Stimulated activated effector memory CD8-positive, alpha-beta T cell treated with anti-CD3 and anti-CD28 coated beads, Interleukin-12 subunit alpha, Interleukin-12 subunit beta, amount 100 ng/mL, for 72 hours (primary cell): Measurements from ENCODE around the gene KLHL9.

Source experiments
- ATAC-seq: fragments of 150-1000 bp; cut with Tn5 transposase; 2 replicates; pipeline ENCODE4 v1.10.0; 2021
- DNase-seq, 2 donors: peaks; one replicate each; pipeline ENCODE4 v3.0.0; 2021 to 2022; ENCODE audit warnings: low spot score in 2 of 2
- H3K27ac Mint-ChIP-seq: one replicate; pipeline ENCODE4 v1.8.0; 2022; ENCODE audit warnings: mild to moderate bottlenecking, mixed read lengths
- H3K36me3 Mint-ChIP-seq: one replicate; pipeline ENCODE4 v1.8.0; 2022; ENCODE audit warnings: mild to moderate bottlenecking, mixed read lengths
- H3K4me1 Mint-ChIP-seq: one replicate; pipeline ENCODE4 v1.8.0; 2022; ENCODE audit warnings: mixed read lengths
- H3K4me3 Mint-ChIP-seq: one replicate; pipeline ENCODE4 v1.8.0; 2022; ENCODE audit warnings: mild to moderate bottlenecking, mixed read lengths
- H3K9me3 Mint-ChIP-seq: one replicate; pipeline ENCODE4 v1.8.0; 2022; ENCODE audit warnings: mixed read lengths

The KLHL9 gene

GRCh38 chr9:21286659-21287058 lies 48.5 kb downstream of the KLHL9 start:
- Mint-ChIP-seq H3K9me3 (no peaks in the 10 kb centered on the region), H3K27ac (no peak overlapping the region), H3K4me3 (no peak overlapping the region), H3K4me1 (no peaks in the 10 kb centered on the region), H3K36me3 (no peaks in the 10 kb centered on the region)
- no peak for ATAC-seq
- DNase-seq: no peak

GRCh38 chr9:21286099-21286498 lies 49.1 kb downstream of the KLHL9 start:
- Mint-ChIP-seq H3K27ac (no peak overlapping the region), H3K9me3 (no peaks in the 10 kb centered on the region), H3K4me1 (no peaks in the 10 kb centered on the region), H3K4me3 (no peak overlapping the region), H3K36me3 (no peaks in the 10 kb centered on the region)
- ATAC-seq (no peak), DNase-seq (no peak)

GRCh38 chr9:21281275-21281674 lies 53.9 kb downstream of the KLHL9 start:
- H3K4me3 Mint-ChIP-seq: no peak overlapping the region
- no peaks in the 10 kb centered on the region for H3K9me3 Mint-ChIP-seq
- ATAC-seq (no peak), DNase-seq (no peak)
- H3K36me3 Mint-ChIP-seq: no peaks in the 10 kb centered on the region
- no peak overlapping the region for H3K27ac Mint-ChIP-seq
- H3K4me1 Mint-ChIP-seq: no peaks in the 10 kb centered on the region
